ENCODE results near the gene LONRF2.

Gene LONRF2

GRCh38 chr2:100291152-100291970 lies 30.9 kb downstream of the LONRF2 start:
- TF ChIP-seq CTCF (conservative IDR thresholded peaks at IDR 0.05; ENCODE audit: low read depth, low read length): no peak
- peak; percentile 91 for DNase-seq (ENCODE audit: low read depth)
- no peak overlapping the region for H3K4me3 ChIP-seq (ENCODE audit: low read length)

GRCh38 chr2:100290718-100291151 lies 31.6 kb downstream of the LONRF2 start:
- no peak for DNase-seq (ENCODE audit: low read depth)
- TF ChIP-seq CTCF (conservative IDR thresholded peaks at IDR 0.05; ENCODE audit: low read depth, low read length): no peak
- no peak overlapping the region for H3K4me3 ChIP-seq (ENCODE audit: low read length)

GRCh38 chr2:100289020-100289419 lies 33.3 kb downstream of the LONRF2 start:
- no peak overlapping the region for H3K4me3 ChIP-seq (ENCODE audit: low read length)
- no peak for DNase-seq (ENCODE audit: low read depth)
- no peak for TF ChIP-seq CTCF (conservative IDR thresholded peaks at IDR 0.05; ENCODE audit: low read depth, low read length)

- DNase-seq (ENCODE audit: low read depth): no peak
- H3K4me3 ChIP-seq (ENCODE audit: low read length): no peak overlapping the region
- no peak for TF ChIP-seq CTCF (conservative IDR thresholded peaks at IDR 0.05; ENCODE audit: low read depth, low read length)
These were observed 36.0 kb downstream of the LONRF2 start for GRCh38 chr2:100286318-100286717.

GRCh38 chr2:100285691-100286090 lies 36.6 kb downstream of the LONRF2 start:
- TF ChIP-seq CTCF (conservative IDR thresholded peaks at IDR 0.05; ENCODE audit: low read depth, low read length): no peak
- H3K4me3 ChIP-seq (ENCODE audit: low read length): no peak overlapping the region
- DNase-seq (ENCODE audit: low read depth): peak; percentile 39

- TF ChIP-seq CTCF (conservative IDR thresholded peaks at IDR 0.05; ENCODE audit: low read depth, low read length): no peak
- DNase-seq (ENCODE audit: low read depth): no peak
- no peak overlapping the region for H3K4me3 ChIP-seq (ENCODE audit: low read length)
These were observed 37.3 kb downstream of the LONRF2 start for GRCh38 chr2:100285011-100285410.
